ENCODE results near the gene GP1BA.

GRCh38 chr17:4958102-4958501 is 26.0 kb downstream of the GP1BA start:
- TF ChIP-seq, protein P1, sequence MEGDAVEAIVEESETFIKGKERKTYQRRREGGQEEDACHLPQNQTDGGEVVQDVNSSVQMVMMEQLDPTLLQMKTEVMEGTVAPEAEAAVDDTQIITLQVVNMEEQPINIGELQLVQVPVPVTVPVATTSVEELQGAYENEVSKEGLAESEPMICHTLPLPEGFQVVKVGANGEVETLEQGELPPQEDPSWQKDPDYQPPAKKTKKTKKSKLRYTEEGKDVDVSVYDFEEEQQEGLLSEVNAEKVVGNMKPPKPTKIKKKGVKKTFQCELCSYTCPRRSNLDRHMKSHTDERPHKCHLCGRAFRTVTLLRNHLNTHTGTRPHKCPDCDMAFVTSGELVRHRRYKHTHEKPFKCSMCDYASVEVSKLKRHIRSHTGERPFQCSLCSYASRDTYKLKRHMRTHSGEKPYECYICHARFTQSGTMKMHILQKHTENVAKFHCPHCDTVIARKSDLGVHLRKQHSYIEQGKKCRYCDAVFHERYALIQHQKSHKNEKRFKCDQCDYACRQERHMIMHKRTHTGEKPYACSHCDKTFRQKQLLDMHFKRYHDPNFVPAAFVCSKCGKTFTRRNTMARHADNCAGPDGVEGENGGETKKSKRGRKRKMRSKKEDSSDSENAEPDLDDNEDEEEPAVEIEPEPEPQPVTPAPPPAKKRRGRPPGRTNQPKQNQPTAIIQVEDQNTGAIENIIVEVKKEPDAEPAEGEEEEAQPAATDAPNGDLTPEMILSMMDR (IDR thresholded peaks at IDR 0.05; ENCODE audit: poor library complexity) = no peak
- TF ChIP-seq EZH2 (IDR thresholded peaks at IDR 0.05; ENCODE audit: borderline replicate concordance) (no peak), EZH2phosphoT487 (IDR thresholded peaks at IDR 0.05; ENCODE audit: low read depth, severe bottlenecking, unreplicated experiment) (no peak)

Data from hepatocyte (in vitro differentiated cells).